ENCODE measurements around the gene RPL27A.
A peak's percentile ranks its signal among the peaks of the same experiment; 100 is the strongest.

DNA sequence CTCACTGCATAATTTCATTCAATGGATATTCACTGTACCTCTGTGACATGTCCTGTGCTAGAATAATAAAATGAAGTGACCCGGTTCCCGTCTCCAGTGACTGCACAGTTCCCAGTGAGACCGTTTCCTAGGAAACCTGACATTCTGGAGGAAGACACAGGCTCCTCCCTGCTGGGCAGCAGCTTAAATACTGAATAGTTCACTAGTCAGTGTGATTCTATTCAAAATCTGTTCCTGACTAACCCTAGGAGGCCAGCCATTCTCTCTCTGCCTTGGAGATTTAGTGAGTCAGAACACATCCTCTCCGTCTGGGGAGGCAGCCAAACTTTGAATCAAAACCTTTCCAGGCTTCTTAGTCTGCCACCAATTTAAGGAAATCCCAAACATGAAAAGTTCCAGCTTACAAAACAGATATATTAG is 11.4 kb upstream of the RPL27A start:
- TF ChIP-seq, protein P1, sequence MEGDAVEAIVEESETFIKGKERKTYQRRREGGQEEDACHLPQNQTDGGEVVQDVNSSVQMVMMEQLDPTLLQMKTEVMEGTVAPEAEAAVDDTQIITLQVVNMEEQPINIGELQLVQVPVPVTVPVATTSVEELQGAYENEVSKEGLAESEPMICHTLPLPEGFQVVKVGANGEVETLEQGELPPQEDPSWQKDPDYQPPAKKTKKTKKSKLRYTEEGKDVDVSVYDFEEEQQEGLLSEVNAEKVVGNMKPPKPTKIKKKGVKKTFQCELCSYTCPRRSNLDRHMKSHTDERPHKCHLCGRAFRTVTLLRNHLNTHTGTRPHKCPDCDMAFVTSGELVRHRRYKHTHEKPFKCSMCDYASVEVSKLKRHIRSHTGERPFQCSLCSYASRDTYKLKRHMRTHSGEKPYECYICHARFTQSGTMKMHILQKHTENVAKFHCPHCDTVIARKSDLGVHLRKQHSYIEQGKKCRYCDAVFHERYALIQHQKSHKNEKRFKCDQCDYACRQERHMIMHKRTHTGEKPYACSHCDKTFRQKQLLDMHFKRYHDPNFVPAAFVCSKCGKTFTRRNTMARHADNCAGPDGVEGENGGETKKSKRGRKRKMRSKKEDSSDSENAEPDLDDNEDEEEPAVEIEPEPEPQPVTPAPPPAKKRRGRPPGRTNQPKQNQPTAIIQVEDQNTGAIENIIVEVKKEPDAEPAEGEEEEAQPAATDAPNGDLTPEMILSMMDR (IDR thresholded peaks at IDR 0.05), result no peak
- TF ChIP-seq POLR2AphosphoS5 (IDR thresholded peaks at IDR 0.05) (peak in 2 of 4 donors; percentile 38 to 63), POLR2A (IDR thresholded peaks at IDR 0.05) (no peak), EP300 (IDR thresholded peaks at IDR 0.05) (no peak)
